Peyer's patch (tissue), 4 donors: Measurements from ENCODE around the gene OR4A16.

Source experiments
- CTCF ChIP-seq, 6 experiments: fragments of 450-650 bp in 4 of 6; fragments of 200-600 bp in 2 of 6; sonication (generic) in 1 of 6; IDR thresholded peaks; one replicate each; pipeline ENCODE4 v1.5.1; 2017 to 2019; ENCODE audit warnings: antibody characterized with exemption in 6 of 6, mild to moderate bottlenecking in 3 of 6, moderate library complexity in 1 of 6
- POLR2A ChIP-seq, 2 donors: fragments of 450-650 bp; IDR thresholded peaks; one replicate each; pipeline ENCODE4 v1.5.1; 2017; ENCODE audit warnings: antibody characterized with exemption in 2 of 2, mild to moderate bottlenecking in 2 of 2, moderate library complexity in 2 of 2

GRCh38 chr11:55367674-55368073 lies 24.7 kb downstream of the OR4A16 start, which contains the start of gene OR4A15:
- TF ChIP-seq POLR2A (IDR thresholded peaks at IDR 0.05), result no peak
- no peak for TF ChIP-seq CTCF (IDR thresholded peaks at IDR 0.05)
